Measurements from ENCODE around the gene NRXN2.

Gene NRXN2

DNA sequence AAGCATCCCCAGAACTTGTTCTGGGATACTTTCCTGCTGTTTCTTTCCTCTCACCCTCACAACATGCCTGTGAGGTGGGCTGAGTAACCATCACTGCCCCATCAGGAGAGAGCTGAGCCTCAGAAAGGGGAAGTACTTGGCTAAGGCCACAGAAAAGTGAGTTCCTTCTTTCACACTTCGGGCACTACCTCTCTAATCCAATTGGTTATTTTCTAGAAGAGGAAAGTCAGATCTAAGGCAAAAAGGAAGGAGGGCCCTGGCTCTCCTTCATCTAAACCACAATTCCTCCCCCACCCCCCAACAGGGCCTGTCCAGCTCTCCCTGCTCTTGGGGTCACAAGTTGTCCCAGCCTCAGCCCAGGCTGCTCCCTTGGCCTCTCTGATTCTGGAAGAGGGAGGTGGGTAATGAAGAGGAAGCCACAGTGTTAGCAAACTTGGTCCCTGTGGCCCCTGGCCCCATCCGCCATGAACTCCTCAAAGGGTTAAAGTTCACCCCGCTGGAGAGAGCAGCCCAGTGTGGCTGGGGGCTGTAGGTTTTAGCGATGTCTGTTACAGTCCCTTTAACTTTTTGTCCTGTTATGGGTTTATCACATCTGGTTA, 98.0 kb downstream of the NRXN2 start:
- TF ChIP-seq, protein P1, sequence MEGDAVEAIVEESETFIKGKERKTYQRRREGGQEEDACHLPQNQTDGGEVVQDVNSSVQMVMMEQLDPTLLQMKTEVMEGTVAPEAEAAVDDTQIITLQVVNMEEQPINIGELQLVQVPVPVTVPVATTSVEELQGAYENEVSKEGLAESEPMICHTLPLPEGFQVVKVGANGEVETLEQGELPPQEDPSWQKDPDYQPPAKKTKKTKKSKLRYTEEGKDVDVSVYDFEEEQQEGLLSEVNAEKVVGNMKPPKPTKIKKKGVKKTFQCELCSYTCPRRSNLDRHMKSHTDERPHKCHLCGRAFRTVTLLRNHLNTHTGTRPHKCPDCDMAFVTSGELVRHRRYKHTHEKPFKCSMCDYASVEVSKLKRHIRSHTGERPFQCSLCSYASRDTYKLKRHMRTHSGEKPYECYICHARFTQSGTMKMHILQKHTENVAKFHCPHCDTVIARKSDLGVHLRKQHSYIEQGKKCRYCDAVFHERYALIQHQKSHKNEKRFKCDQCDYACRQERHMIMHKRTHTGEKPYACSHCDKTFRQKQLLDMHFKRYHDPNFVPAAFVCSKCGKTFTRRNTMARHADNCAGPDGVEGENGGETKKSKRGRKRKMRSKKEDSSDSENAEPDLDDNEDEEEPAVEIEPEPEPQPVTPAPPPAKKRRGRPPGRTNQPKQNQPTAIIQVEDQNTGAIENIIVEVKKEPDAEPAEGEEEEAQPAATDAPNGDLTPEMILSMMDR (IDR thresholded peaks at IDR 0.05): no peak

DNA sequence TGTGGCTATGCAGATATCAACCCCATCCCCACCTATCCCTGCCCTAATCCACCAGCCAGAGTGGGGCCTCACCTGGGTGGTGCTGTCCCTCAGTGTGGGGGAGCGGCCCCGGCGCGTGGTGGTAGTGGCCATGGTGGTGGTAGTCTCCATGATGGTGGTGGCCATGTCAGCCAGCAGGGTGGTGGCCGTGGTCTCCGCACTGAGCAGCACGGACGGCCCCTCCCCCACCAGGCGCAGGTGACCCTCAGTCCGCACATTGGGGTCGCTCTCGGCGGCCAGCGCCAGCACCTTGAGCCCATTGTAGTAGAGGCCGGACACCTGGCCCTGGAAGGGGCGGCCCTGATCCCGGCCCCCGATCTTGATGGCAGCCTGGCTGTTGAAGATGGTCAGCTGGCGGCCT, 100.3 kb downstream of the NRXN2 start:
- TF ChIP-seq, protein P1 (IDR thresholded peaks at IDR 0.05): no peak

DNA sequence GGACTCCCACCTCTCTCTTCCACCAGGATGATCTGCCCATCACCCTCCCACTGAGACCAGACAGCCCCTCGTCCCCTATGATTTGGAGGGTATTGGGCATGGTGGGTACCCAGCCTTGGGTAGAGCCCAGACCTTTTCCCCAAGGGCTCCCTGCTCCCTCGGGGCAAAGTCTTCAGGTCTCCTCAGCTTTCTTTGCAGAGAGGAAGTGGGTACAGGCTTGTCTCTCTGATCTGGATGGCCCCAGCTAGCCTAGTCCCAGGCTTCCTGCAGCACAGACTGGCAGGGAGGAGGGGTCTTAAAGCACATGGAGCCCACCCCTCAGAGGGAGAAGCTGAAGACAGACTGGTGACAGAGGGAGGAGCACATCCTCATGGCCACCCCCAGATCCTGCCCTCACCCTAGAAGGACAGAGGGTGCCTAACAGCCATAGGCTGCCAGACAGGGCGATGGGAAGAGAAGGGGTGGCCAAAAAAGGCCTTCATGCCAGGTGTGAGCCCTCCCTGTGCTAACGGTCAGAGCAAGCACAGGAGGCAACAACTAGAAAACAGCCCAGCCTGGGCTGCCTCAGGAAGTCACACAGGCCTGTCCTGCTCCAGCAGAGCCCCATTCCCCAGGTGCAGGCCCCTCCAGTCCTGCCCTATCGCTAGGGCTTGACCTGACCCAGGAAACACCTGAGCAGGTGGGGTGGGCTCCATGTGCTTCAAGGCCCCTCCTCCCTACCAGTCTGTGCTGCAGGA, 101.5 kb downstream of the NRXN2 start:
- TF ChIP-seq, protein P1 (IDR thresholded peaks at IDR 0.05): no peak

DNA sequence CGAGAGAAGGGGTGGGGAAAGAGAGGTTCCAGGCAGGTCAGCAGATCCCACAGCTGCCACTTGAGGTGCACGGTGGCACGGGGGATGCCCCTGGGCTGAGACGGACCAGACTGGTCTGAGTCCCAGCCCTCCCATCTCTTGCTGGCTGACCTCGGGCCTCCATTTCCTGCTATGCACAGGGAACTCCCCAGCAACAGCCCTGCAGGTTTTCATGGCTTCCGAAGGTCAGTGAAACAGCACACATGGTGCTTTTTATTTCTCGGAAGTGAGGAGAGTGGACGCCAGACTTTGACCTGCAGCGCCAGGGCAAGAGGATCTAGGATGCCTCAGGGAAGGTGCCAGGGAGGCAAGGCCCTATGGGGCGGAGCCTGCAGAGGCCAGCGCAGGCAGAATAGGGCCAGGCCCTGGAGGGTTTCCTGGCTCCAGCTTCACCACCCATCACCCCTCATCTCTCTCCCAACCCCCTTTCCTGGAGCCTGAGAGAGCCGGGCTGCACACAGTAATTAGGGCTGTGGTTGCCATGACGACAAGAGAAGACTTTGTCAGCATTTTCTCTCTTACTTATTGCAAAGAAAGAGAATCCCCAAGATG, 102.5 kb downstream of the NRXN2 start:
- TF ChIP-seq, protein P1 (IDR thresholded peaks at IDR 0.05): no peak

DNA sequence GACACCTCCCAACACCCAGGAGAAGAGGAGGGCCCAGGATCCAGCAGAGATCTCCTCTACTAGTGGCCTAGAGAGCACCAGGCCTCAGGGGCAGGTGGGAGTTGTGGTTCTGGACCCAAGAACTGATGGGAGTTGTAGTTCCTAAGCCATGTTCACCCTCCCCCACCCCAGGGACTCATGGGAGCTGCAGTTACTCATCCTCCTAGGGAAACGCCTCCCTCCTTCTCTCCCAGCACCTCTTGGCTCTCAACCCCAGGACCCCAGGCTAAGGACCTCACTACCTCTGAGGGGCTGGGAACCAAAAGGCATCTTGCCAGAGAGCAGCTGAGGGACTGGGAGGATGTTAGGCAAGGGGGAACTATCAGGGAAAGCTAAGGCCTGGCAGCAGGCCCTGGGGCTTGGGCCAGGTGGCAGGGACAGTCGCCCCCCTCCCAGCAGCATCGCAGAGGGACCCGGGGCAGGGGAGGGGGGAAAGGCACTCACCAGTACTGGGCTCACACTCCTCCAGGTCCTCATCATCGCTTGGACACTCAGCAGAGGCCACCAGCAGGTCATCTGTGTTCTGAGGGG, 103.1 kb downstream of the NRXN2 start:
- TF ChIP-seq, protein P1 (IDR thresholded peaks at IDR 0.05): no peak

DNA sequence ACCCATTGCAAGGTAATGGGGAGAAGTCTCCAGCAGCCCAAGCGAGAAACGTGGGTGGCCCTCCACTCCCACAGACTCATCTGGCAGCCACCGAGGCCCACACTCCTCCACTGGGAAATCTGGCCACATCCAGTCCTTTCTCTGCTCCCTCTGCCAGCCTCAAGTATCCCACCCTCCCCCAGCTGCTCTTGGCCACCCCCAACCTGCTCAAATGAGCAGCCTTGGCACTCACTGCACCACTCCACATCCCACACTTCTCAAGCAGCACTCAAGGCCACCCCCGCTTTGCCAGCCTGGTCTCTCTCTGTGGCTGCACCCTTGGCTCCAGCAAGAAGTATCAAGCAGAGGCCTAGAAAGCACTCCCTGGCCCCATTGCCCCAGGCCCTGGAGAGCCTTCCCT, 103.8 kb downstream of the NRXN2 start:
- TF ChIP-seq, protein P1 (IDR thresholded peaks at IDR 0.05): no peak

DNA sequence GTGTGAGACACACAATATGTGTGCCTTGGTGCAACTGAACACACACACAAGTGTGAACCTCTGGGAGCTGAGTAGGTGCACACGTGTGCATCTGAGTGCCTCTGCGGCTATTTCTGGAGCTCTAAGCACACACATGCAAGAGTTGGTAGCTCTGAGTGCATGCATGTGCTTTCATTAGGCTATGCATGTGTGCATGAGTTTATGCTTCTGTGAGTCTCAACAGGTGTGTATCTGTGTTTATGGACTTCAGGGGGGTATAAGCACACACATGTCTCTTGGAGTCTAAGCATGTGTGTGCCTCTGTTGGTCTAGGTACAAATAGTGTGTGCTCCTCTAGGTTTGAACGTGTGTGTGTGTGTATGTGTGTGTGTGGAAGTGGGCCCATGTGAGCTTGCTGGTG, 106.2 kb downstream of the NRXN2 start:
- TF ChIP-seq, protein P1 (IDR thresholded peaks at IDR 0.05): no peak
